ENCODE measurements around the gene SWSAP1. TPM values are rescaled to one million over a fixed set of nuclear protein-coding genes. Genes with fewer than 3 reads are reported as not detected.

SWSAP1 gene
- total and polyA plus RNA-seq, 9 of the 15 experiments (the other 6 are each of a cell fraction or from before 2014, with no cell fraction given): 0.18 to 2.8 (median 1.7) TPM

DNA sequence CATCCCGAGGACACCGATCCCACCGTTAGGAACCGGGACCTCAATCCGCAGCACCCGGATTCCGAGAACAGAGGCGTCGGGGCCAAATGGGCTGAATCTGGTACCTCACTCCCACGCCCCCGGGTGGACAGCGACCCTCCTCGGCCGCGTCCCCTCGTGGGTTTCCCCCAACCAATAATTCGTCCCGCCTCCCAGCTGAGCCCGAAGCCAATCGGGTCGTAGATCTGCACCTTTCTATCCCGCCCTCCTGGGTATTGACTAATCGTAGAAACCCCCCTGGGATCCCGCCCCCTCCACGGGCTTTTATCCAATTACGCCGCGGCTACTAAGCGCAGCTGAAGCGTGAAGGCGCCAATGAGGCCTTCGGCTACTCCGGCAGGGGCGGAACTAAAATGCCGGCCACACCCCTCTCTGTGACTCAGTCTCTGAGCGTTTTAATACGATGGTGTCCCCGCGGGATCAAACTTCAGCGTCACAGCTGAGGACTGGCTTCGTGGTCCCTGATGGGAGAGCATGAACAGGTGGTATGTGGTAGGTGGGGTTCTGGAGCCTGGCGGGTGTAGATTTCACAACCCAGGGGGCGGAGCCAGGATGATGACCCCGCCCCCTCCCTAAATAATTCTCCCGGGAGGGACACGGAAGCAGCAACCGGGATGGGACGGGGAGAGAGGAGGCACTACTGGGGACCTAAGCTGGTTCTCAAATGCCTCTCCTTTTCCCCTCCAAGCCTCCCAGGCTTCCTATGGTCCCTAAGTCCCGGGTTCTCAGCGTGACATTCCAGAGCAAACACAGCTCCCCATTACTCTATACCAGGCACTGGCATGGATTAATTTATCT is 28.1 kb upstream of the SWSAP1 start, which contains the start of the genes CCDC159 and TMEM205 (continued):
- no peak for TF ChIP-seq ILF3 (IDR thresholded peaks at IDR 0.05; ENCODE audit: borderline replicate concordance)
- TF ChIP-seq EP300 (IDR thresholded peaks at IDR 0.05; ENCODE audit: low read length): no peak
- TF ChIP-seq ARID1B (IDR thresholded peaks at IDR 0.05): no peak
- no peak for TF ChIP-seq BCL6 (CRISPR knock-in tag; IDR thresholded peaks at IDR 0.05)
- TF ChIP-seq IRF2 (CRISPR knock-in tag; IDR thresholded peaks at IDR 0.05): no peak
- TF ChIP-seq PYGO2 (tag; IDR thresholded peaks at IDR 0.05): no peak
- no peak for TF ChIP-seq HDGF (IDR thresholded peaks at IDR 0.05)
- no peak for TF ChIP-seq KDM4B (IDR thresholded peaks at IDR 0.05; ENCODE audit: borderline replicate concordance in 2 of 2, low read depth in 1 of 2)
- no peak for TF ChIP-seq PRPF4 (IDR thresholded peaks at IDR 0.05; ENCODE audit: insufficient read depth, low read depth, low read length, poor library complexity, severe bottlenecking)
- no peak for TF ChIP-seq NELFE (IDR thresholded peaks at IDR 0.05; ENCODE audit: insufficient read depth, insufficient read length)
- TF ChIP-seq ZNF583 (CRISPR knock-in tag; IDR thresholded peaks at IDR 0.05): no peak
- no peak for TF ChIP-seq ZBED1 (IDR thresholded peaks at IDR 0.05)
- TF ChIP-seq PCBP1 (IDR thresholded peaks at IDR 0.05; ENCODE audit: low read depth, low read length, poor library complexity, severe bottlenecking): no peak
- peak; percentile 16; the same call in 1 of the 2 replicates for TF ChIP-seq PHF21A (IDR thresholded peaks at IDR 0.05; ENCODE audit: borderline replicate concordance, low read depth)
- no peak for TF ChIP-seq GABPB1 (CRISPR knock-in tag; IDR thresholded peaks at IDR 0.05)
- peak; percentile 37; the same call in 1 of the 2 replicates for TF ChIP-seq EGR1 (conservative IDR thresholded peaks at IDR 0.05)
- TF ChIP-seq ZNF217 (CRISPR knock-in tag; IDR thresholded peaks at IDR 0.05): no peak
- TF ChIP-seq CREBBP (IDR thresholded peaks at IDR 0.05; ENCODE audit: low read depth, low read length): no peak
- TF ChIP-seq, protein P1, sequence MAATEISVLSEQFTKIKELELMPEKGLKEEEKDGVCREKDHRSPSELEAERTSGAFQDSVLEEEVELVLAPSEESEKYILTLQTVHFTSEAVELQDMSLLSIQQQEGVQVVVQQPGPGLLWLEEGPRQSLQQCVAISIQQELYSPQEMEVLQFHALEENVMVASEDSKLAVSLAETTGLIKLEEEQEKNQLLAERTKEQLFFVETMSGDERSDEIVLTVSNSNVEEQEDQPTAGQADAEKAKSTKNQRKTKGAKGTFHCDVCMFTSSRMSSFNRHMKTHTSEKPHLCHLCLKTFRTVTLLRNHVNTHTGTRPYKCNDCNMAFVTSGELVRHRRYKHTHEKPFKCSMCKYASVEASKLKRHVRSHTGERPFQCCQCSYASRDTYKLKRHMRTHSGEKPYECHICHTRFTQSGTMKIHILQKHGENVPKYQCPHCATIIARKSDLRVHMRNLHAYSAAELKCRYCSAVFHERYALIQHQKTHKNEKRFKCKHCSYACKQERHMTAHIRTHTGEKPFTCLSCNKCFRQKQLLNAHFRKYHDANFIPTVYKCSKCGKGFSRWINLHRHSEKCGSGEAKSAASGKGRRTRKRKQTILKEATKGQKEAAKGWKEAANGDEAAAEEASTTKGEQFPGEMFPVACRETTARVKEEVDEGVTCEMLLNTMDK (IDR thresholded peaks at IDR 0.05; ENCODE audit: borderline replicate concordance, insufficient read depth, low read depth, low read length, poor library complexity, severe bottlenecking): no peak
- TF ChIP-seq HMG20B (CRISPR knock-in tag; IDR thresholded peaks at IDR 0.05): no peak
- TF ChIP-seq HNRNPUL1 (IDR thresholded peaks at IDR 0.05; ENCODE audit: low read length): no peak
- peak; percentile 49 to 65; a peak in 3 of 4 replicates for TF ChIP-seq FOXK2 (conservative IDR thresholded peaks at IDR 0.05 in 1 of 2, IDR thresholded peaks at IDR 0.05 in 1 of 2; ENCODE audit: low read depth in 2 of 2)
- TF ChIP-seq, protein P2, sequence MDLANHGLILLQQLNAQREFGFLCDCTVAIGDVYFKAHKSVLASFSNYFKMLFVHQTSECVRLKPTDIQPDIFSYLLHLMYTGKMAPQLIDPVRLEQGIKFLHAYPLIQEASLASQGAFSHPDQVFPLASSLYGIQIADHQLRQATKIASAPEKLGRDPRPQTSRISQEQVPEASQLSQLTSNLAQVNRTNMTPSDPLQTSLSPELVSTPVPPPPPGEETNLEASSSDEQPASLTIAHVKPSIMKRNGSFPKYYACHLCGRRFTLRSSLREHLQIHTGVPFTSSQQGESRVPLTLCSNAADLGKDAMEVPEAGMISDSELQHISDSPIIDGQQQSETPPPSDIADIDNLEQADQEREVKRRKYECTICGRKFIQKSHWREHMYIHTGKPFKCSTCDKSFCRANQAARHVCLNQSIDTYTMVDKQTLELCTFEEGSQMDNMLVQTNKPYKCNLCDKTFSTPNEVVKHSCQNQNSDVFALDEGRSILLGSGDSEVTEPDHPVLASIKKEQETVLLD (IDR thresholded peaks at IDR 0.05): 0 out of 2 replicates have a peak, but pooled peaks have one; percentile 61
- TF ChIP-seq ZNF24 (IDR thresholded peaks at IDR 0.05): no peak
- TF ChIP-seq MAFG (tag; conservative IDR thresholded peaks at IDR 0.05): no peak
- TF ChIP-seq ZNF253 (CRISPR knock-in tag; conservative IDR thresholded peaks at IDR 0.05): no peak
- no peak for TF ChIP-seq ETV5 (CRISPR knock-in tag; IDR thresholded peaks at IDR 0.05; ENCODE audit: low read depth)
- no peak for TF ChIP-seq ZNF311 (CRISPR knock-in tag; IDR thresholded peaks at IDR 0.05)
- no peak for TF ChIP-seq SRSF3 (IDR thresholded peaks at IDR 0.05; ENCODE audit: insufficient read depth, low read length)
